HepG2 (cell line): ENCODE data around the gene ENTHD1. TPM values are rescaled to one million over a fixed set of nuclear protein-coding genes. Genes with fewer than 3 reads are reported as not detected.

ENCODE experiments used
- ATAC-seq: fragments of 200-7000 bp; cut with Tn5 transposase; 3 replicates; pipeline ENCODE4 v1.9.1; 2020; ENCODE audit warnings: mild to moderate bottlenecking, moderate library complexity
- BruUV-seq: library from RNA; stranded (reverse); fragments of 400-500 nt; replicated peaks from 2 replicates; lab custom pipeline; 2021; lab: Mats Ljungman, UMichigan
- CTCF ChIA-PET: fragments of 300-600 bp; formaldehyde crosslinking; extraction: SDS; loops from one replicate; lab custom pipeline; 2021; ENCODE audit warnings: low total read pairs, inconsistent platforms, low intra/inter-chr PET ratio; lab: Yijun Ruan, JAX
- POLR2A ChIA-PET: fragments of 350-600 bp; sonication (Branson Sonifier 250); formaldehyde crosslinking; loops from one replicate; lab custom pipeline; 2020; ENCODE audit warnings: antibody characterized with exemption, inconsistent platforms; lab: Yijun Ruan, JAX
- DNase-seq: peaks from one replicate; pipeline ENCODE4 v3.0.0-alpha.2; 2015; ENCODE audit warnings: low spot score
- FAIRE-seq: peaks from 3 replicates; lab custom pipeline; 2011; peaks lifted over from hg19 to GRCh38; lab: Jason Lieb, UNC
- H2AFZ ChIP-seq: one replicate; pipeline ENCODE4 v1.6.1; 2011; ENCODE audit warnings: low read length, inconsistent platforms
- H3K27ac ChIP-seq: fragments of 300-600 bp; 3 replicates; pipeline ENCODE4 v1.8.0; 2011; ENCODE audit warnings: mixed run types, mild to moderate bottlenecking, mixed read lengths, low read length, inconsistent platforms; ENCODE audit not compliant: insufficient read depth; ENCODE audit errors: extremely low read length
- H3K27me3 ChIP-seq, 2 experiments: fragments of 200-600 bp in 1 of 2; 2 replicates in 1 of 2; 3 replicates in 1 of 2; pipeline versions ENCODE4 v1.6.0 to v1.8.0; 2011; ENCODE audit warnings: low read length in 2 of 2, mild to moderate bottlenecking in 2 of 2, moderate library complexity in 2 of 2, inconsistent platforms in 1 of 2; ENCODE audit not compliant: insufficient read depth in 2 of 2, control insufficient read depth in 1 of 2
- H3K36me3 ChIP-seq, 2 experiments: fragments of 200-600 bp in 1 of 2; replicated peaks in 1 of 2; 2 replicates in 1 of 2; 3 replicates in 1 of 2; pipeline versions ENCODE4 v1.5.1 to v1.8.0; 2011; ENCODE audit warnings: low read length in 2 of 2, inconsistent platforms in 1 of 2; ENCODE audit not compliant: insufficient read depth in 2 of 2, control insufficient read depth in 1 of 2
- H3K4me1 ChIP-seq: 2 replicates; pipeline ENCODE4 v1.5.1; 2012; ENCODE audit warnings: low read length, inconsistent platforms; ENCODE audit not compliant: insufficient read depth
- H3K4me2 ChIP-seq: 2 replicates; pipeline ENCODE4 v1.6.0; 2011; ENCODE audit warnings: low read depth, low read length, inconsistent platforms
- H3K4me3 ChIP-seq, 3 experiments: fragments of 200-600 bp in 1 of 3; sonication (generic), shearing (Covaris generic) in 1 of 3; replicated peaks in 1 of 3; 2 replicates each; pipeline ENCODE4 v1.5.1; 2011 to 2016; ENCODE audit warnings: low read length in 3 of 3, inconsistent platforms in 2 of 3, low read depth in 2 of 3, mild to moderate bottlenecking in 2 of 3, control low read depth in 1 of 3, mixed read lengths in 1 of 3; ENCODE audit not compliant: insufficient read depth in 1 of 3
- H3K79me2 ChIP-seq: one replicate; pipeline ENCODE4 v1.6.1; 2011; ENCODE audit warnings: low read length, inconsistent platforms; ENCODE audit not compliant: insufficient read depth
- H3K9ac ChIP-seq: 2 replicates; pipeline ENCODE4 v1.6.0; 2011; ENCODE audit warnings: mild to moderate bottlenecking, low read depth, low read length, inconsistent platforms; ENCODE audit not compliant: insufficient read depth
- H3K9me3 ChIP-seq: 2 replicates; pipeline ENCODE4 v1.5.1; 2012; ENCODE audit warnings: mild to moderate bottlenecking, low read length
- H4K20me1 ChIP-seq: 2 replicates; pipeline ENCODE4 v1.6.0; 2011; ENCODE audit warnings: inconsistent platforms, mild to moderate bottlenecking, low read length, moderate library complexity; ENCODE audit not compliant: insufficient read depth
- AGO1 ChIP-seq: fragments of 200-400 bp; formaldehyde crosslinking; IDR thresholded peaks from 2 replicates; pipeline ENCODE4 v1.6.1; 2017; ENCODE audit warnings: mild to moderate bottlenecking, low read depth, low read length, moderate library complexity; ENCODE audit not compliant: poor library complexity, severe bottlenecking
- BHLHE40 ChIP-seq: IDR thresholded peaks from 2 replicates; pipeline ENCODE4 v1.6.1; 2011; ENCODE audit warnings: low read length, improper control_type of control experiment
- CC2D1A ChIP-seq: sonication (generic); formaldehyde crosslinking; IDR thresholded peaks from 2 replicates; pipeline ENCODE4 v1.8.1; 2023; ENCODE audit warnings: mild to moderate bottlenecking, missing genetic modification reagents
- IKZF4 ChIP-seq: sonication (generic); formaldehyde crosslinking; IDR thresholded peaks from 2 replicates; pipeline ENCODE4 v1.5.1; 2020; ENCODE audit warnings: borderline replicate concordance, mild to moderate bottlenecking, low read depth, missing genetic modification reagents; ENCODE audit errors: not compliant biosample characterization
- NCOA1 ChIP-seq: sonication (generic); formaldehyde crosslinking; IDR thresholded peaks from 2 replicates; pipeline ENCODE4 v1.9.0; 2021; ENCODE audit warnings: missing genetic modification reagents
- PPARG ChIP-seq: conservative IDR thresholded peaks from 2 replicates; pipeline ENCODE4 v1.6.1; 2016; ENCODE audit warnings: missing biosample characterization, missing genetic modification reagents
- RFX1 ChIP-seq: fragments of 450-650 bp; IDR thresholded peaks from 2 replicates; pipeline ENCODE4 v1.6.1; 2017
- ZFP36 ChIP-seq: fragments of 150-350 bp; IDR thresholded peaks from 2 replicates; pipeline ENCODE4 v1.6.1; 2018; ENCODE audit warnings: borderline replicate concordance, low read length, low read depth; ENCODE audit not compliant: partially characterized antibody
- ZNF224 ChIP-seq: sonication (generic); formaldehyde crosslinking; IDR thresholded peaks from 2 replicates; pipeline ENCODE4 v1.5.0; 2020; ENCODE audit warnings: mild to moderate bottlenecking, missing genetic modification reagents
- WGBS: methylation state at CpG from one replicate; pipeline ENCODE4 v1.1.6; 2017; ENCODE audit warnings: low lambda C conversion rate; 5-methylcytosine and 5-hydroxymethylcytosine counted together
- in situ Hi-C: cut with HindIII; loops from 2 replicates; pipeline ENCODE4 v1.10.0; 2017; ENCODE audit warnings: low pct_unique_long_range_greater_than_20kb; ENCODE audit not compliant: extremely low pct_ligation_motif_present
- intact Hi-C: fragments of 100-400 bp; cut with micrococcal nuclease; formaldehyde crosslinking; loops from one replicate; pipeline ENCODE4 v1.10.0; 2022; ENCODE audit not compliant: unreplicated experiment
- polyA plus RNA-seq, 8 experiments: library from polyadenylated mRNA; depleted of rRNA in 3 of 8; stranded (reverse) in 7 of 8; unstranded in 1 of 8; fragments of >200 nt; fragmentation: Illumina TruSeq in 4 of 8; extraction: Trizol in 4 of 8; gene quantifications; 2 replicates each; pipeline versions ENCODE4 v1.2.1 to v1.2.3, GENCODE V29; 2011 to 2016; ENCODE audit warnings: low read depth in 4 of 8, missing spikeins in 1 of 8, mixed read lengths in 1 of 8; ENCODE audit not compliant: insufficient read depth in 1 of 8
- total RNA-seq, 5 experiments: library from RNA; depleted of rRNA; stranded (reverse); fragments of >200 nt; fragmentation: Illumina TruSeq; extraction: Trizol; gene quantifications; 2 replicates each; pipeline ENCODE4 v1.2.3, GENCODE V29; 2016; ENCODE audit warnings: low read depth in 1 of 5
- TF ChIP-seq, protein P1 (sequence below): sonication (generic); formaldehyde crosslinking; conservative IDR thresholded peaks from 2 replicates; pipeline ENCODE4 v1.4.0; 2020; ENCODE audit warnings: missing genetic modification reagents
- TF ChIP-seq, protein P2 (sequence below): sonication (generic); formaldehyde crosslinking; IDR thresholded peaks from 2 replicates; pipeline ENCODE4 v1.4.0; 2020; ENCODE audit warnings: mild to moderate bottlenecking, missing genetic modification reagents, borderline replicate concordance
- TF ChIP-seq, protein P3 (sequence below): sonication (generic); formaldehyde crosslinking; IDR thresholded peaks from 2 replicates; pipeline ENCODE4 v1.9.0; 2021; ENCODE audit warnings: missing genetic modification reagents, borderline replicate concordance

The ENTHD1 gene
- total and polyA plus RNA-seq, 2 of the 13 experiments (the other 11 are each of a cell fraction or from before 2014, with no cell fraction given) = not detected

DNA sequence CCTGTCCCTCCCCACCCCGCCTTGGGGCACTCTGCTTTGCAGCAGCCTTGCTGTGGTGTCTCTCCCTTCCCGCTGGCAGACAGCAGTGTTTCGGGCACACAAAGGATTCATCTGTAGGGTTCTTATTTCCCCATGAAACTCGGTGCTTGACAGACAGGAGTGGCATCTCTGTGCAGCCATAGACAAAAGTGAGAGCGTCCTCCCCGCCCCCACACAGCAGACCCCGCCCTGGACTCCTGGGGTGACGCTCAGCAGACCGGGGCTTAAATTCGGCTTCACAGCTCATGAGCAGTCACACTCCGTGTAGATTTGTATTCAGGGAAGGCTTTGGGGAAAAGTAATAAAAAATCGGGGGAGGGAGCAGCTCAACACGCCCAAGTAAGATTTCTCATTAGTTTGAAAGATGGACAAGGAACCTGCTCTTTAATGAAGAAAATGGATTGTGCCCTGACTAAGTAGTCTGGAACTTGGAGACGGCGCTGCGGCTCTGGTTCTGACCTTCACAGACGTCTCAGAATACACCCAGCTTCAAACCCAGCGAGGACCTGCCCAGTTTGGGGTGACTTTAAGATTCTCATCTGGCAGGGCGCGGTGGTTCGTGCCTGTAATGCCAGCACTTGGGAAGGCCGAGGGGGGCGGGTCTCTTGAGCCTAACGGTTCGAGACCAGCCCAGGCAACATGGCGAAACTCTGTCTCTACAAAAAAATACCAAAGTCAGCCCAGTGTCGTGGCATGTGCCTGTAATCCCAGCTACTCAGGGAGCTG is 187.0 kb downstream of the ENTHD1 start:
- CTCF ChIA-PET = no interaction called here
- FAIRE-seq (no peak), ATAC-seq (no peak), DNase-seq (no peak)
- 31% methylated on average over 25 of the region's 27 CpGs for WGBS
- intact Hi-C loops = no loop called here
- Histone ChIP-seq H3K4me3 (no peak overlapping the region), H2AFZ (no peak overlapping the region), H3K36me3 (no peaks in the 10 kb centered on the region), H3K27ac (no peak overlapping the region), H3K79me2 (no peaks in the 10 kb centered on the region), H3K9ac (no peak overlapping the region), H3K4me1 (peaks cover 12% of the 10 kb centered on the region), H3K9me3 (no peaks in the 10 kb centered on the region), H3K4me2 (no peak overlapping the region), H3K27me3 (peaks cover 11 to 63% of the 10 kb centered on the region in 2 experiments; a peak in 4 of 5 replicates), H4K20me1 (no peaks in the 10 kb centered on the region)
- in situ Hi-C loops = no loop called here
- POLR2A ChIA-PET = no interaction called here
- no TSS peak for BruUV-seq
- TF ChIP-seq, protein P1, sequence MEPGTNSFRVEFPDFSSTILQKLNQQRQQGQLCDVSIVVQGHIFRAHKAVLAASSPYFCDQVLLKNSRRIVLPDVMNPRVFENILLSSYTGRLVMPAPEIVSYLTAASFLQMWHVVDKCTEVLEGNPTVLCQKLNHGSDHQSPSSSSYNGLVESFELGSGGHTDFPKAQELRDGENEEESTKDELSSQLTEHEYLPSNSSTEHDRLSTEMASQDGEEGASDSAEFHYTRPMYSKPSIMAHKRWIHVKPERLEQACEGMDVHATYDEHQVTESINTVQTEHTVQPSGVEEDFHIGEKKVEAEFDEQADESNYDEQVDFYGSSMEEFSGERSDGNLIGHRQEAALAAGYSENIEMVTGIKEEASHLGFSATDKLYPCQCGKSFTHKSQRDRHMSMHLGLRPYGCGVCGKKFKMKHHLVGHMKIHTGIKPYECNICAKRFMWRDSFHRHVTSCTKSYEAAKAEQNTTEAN = no peak
- no peak for TF ChIP-seq NCOA1 (CRISPR knock-in tag)
- TF ChIP-seq CC2D1A = no peak
- TF ChIP-seq ZNF224 (CRISPR knock-in tag) = no peak
- no peak for TF ChIP-seq IKZF4 (CRISPR knock-in tag)
- no peak for TF ChIP-seq PPARG (CRISPR knock-in tag)
- TF ChIP-seq BHLHE40 = no peak
- TF ChIP-seq, protein P2, sequence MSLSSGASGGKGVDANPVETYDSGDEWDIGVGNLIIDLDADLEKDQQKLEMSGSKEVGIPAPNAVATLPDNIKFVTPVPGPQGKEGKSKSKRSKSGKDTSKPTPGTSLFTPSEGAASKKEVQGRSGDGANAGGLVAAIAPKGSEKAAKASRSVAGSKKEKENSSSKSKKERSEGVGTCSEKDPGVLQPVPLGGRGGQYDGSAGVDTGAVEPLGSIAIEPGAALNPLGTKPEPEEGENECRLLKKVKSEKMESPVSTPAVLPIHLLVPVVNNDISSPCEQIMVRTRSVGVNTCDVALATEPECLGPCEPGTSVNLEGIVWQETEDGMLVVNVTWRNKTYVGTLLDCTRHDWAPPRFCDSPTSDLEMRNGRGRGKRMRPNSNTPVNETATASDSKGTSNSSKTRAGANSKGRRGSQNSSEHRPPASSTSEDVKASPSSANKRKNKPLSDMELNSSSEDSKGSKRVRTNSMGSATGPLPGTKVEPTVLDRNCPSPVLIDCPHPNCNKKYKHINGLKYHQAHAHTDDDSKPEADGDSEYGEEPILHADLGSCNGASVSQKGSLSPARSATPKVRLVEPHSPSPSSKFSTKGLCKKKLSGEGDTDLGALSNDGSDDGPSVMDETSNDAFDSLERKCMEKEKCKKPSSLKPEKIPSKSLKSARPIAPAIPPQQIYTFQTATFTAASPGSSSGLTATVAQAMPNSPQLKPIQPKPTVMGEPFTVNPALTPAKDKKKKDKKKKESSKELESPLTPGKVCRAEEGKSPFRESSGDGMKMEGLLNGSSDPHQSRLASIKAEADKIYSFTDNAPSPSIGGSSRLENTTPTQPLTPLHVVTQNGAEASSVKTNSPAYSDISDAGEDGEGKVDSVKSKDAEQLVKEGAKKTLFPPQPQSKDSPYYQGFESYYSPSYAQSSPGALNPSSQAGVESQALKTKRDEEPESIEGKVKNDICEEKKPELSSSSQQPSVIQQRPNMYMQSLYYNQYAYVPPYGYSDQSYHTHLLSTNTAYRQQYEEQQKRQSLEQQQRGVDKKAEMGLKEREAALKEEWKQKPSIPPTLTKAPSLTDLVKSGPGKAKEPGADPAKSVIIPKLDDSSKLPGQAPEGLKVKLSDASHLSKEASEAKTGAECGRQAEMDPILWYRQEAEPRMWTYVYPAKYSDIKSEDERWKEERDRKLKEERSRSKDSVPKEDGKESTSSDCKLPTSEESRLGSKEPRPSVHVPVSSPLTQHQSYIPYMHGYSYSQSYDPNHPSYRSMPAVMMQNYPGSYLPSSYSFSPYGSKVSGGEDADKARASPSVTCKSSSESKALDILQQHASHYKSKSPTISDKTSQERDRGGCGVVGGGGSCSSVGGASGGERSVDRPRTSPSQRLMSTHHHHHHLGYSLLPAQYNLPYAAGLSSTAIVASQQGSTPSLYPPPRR (CRISPR knock-in tag) = no peak
- no peak for TF ChIP-seq RFX1
- TF ChIP-seq ZFP36 = no peak
- TF ChIP-seq, protein P3, sequence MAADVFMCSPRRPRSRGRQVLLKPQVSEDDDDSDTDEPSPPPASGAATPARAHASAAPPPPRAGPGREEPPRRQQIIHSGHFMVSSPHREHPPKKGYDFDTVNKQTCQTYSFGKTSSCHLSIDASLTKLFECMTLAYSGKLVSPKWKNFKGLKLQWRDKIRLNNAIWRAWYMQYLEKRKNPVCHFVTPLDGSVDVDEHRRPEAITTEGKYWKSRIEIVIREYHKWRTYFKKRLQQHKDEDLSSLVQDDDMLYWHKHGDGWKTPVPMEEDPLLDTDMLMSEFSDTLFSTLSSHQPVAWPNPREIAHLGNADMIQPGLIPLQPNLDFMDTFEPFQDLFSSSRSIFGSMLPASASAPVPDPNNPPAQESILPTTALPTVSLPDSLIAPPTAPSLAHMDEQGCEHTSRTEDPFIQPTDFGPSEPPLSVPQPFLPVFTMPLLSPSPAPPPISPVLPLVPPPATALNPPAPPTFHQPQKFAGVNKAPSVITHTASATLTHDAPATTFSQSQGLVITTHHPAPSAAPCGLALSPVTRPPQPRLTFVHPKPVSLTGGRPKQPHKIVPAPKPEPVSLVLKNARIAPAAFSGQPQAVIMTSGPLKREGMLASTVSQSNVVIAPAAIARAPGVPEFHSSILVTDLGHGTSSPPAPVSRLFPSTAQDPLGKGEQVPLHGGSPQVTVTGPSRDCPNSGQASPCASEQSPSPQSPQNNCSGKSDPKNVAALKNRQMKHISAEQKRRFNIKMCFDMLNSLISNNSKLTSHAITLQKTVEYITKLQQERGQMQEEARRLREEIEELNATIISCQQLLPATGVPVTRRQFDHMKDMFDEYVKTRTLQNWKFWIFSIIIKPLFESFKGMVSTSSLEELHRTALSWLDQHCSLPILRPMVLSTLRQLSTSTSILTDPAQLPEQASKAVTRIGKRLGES (CRISPR knock-in tag) = no peak
- no peak for TF ChIP-seq AGO1
